ENCODE measurements around the gene MEST. TPM values are rescaled to one million over a fixed set of nuclear protein-coding genes. Genes with fewer than 3 reads are reported as not detected.
A peak's percentile ranks its signal among the peaks of the same experiment; 100 is the strongest.

MEST gene
- polyA plus RNA-seq, 1 donor from 2014 or later, result 136 TPM

DNA sequence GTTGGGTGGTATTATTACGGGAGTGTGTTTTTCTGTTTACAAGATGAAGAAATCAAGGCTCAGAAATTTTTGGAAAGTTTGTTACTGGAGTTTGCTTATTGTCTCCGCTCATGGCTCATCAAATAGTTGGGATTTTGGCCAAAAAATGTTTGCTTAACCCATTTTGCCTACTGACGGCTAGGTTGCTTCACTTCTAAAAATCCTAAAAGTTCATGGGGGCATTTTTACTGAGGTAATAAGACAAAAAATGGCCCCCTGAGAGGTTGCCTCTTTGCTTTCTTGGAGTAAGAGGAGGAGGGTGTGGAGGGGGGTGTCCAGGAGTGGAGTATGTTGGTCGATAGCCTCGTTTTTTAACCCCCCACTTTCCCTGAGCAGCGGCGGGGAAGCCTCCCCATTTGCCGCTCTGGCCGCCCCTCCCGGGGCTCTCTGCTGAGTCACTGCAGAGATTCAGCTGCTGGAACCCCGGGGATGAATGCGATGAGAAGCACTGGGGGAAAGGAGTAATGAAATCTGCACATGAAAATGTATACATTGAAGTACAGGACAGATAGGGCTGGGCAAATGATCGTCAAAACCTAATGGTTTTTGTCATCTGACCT is 1.5 kb downstream of the MEST start:
- H3K9ac ChIP-seq (ENCODE audit: low read length), result peak overlapping the region; percentile 91
- no peaks in the 10 kb centered on the region for H3K9me2 ChIP-seq (ENCODE audit: insufficient read depth, low read length)
- peaks cover 41% of the 10 kb centered on the region for H4K20me1 ChIP-seq (ENCODE audit: insufficient read depth)
- H3K27me3 ChIP-seq (ENCODE audit: insufficient read depth, low read depth, low read length), result no peaks in the 10 kb centered on the region
- peaks cover under 1% of the 10 kb centered on the region for H3K36me3 ChIP-seq (ENCODE audit: insufficient read depth, low read length)
- H3K9me3 ChIP-seq (ENCODE audit: low read length), result no peaks in the 10 kb centered on the region
- H3F3A ChIP-seq (ENCODE audit: insufficient read depth, low read length, poor library complexity, severe bottlenecking), result no peaks in the 10 kb centered on the region
- TF ChIP-seq, protein P1, sequence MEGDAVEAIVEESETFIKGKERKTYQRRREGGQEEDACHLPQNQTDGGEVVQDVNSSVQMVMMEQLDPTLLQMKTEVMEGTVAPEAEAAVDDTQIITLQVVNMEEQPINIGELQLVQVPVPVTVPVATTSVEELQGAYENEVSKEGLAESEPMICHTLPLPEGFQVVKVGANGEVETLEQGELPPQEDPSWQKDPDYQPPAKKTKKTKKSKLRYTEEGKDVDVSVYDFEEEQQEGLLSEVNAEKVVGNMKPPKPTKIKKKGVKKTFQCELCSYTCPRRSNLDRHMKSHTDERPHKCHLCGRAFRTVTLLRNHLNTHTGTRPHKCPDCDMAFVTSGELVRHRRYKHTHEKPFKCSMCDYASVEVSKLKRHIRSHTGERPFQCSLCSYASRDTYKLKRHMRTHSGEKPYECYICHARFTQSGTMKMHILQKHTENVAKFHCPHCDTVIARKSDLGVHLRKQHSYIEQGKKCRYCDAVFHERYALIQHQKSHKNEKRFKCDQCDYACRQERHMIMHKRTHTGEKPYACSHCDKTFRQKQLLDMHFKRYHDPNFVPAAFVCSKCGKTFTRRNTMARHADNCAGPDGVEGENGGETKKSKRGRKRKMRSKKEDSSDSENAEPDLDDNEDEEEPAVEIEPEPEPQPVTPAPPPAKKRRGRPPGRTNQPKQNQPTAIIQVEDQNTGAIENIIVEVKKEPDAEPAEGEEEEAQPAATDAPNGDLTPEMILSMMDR (IDR thresholded peaks at IDR 0.05; ENCODE audit: poor library complexity, severe bottlenecking), result no peak
- TF ChIP-seq EP300 (conservative IDR thresholded peaks at IDR 0.05; ENCODE audit: poor library complexity, severe bottlenecking) (no peak), EZH2 (IDR thresholded peaks at IDR 0.05; ENCODE audit: borderline replicate concordance, insufficient read depth, low read length, poor library complexity, severe bottlenecking) (no peak), REST (IDR thresholded peaks at IDR 0.05; ENCODE audit: borderline replicate concordance) (no peak), POLR2AphosphoS5 (IDR thresholded peaks at IDR 0.05) (no peak), RAD21 (conservative IDR thresholded peaks at IDR 0.05) (no peak), SMC3 (conservative IDR thresholded peaks at IDR 0.05; ENCODE audit: poor library complexity) (no peak), TAF1 (IDR thresholded peaks at IDR 0.05; ENCODE audit: low read depth) (no peak), MXI1 (conservative IDR thresholded peaks at IDR 0.05; ENCODE audit: poor library complexity, severe bottlenecking) (no peak)
- H3K4me3 ChIP-seq (ENCODE audit: low read length), result peak overlapping the region; percentile 79
- no peak overlapping the region for H3K4me2 ChIP-seq (ENCODE audit: low read length)
- H2AFZ ChIP-seq (ENCODE audit: low read depth, low read length), result no peak overlapping the region
- H3K79me2 ChIP-seq (replicated peaks; ENCODE audit: insufficient read depth, low read length), result peaks cover 68% of the 10 kb centered on the region
- peak overlapping the region; percentile 90 for H3K27ac ChIP-seq (ENCODE audit: low read length)

- H3K27me3 ChIP-seq (ENCODE audit: insufficient read depth, low read depth, low read length), result no peaks in the 10 kb centered on the region
- peak overlapping the region; percentile 90 for H3K27ac ChIP-seq (ENCODE audit: low read length)
- H3K4me2 ChIP-seq (ENCODE audit: low read length), result peak overlapping the region; percentile 55
- peak overlapping the region; percentile 91 for H3K9ac ChIP-seq (ENCODE audit: low read length)
- H3K4me3 ChIP-seq (ENCODE audit: low read length), result peak overlapping the region; percentile 79
- H3F3A ChIP-seq (ENCODE audit: insufficient read depth, low read length, poor library complexity, severe bottlenecking), result no peaks in the 10 kb centered on the region
- no peaks in the 10 kb centered on the region for H3K9me2 ChIP-seq (ENCODE audit: insufficient read depth, low read length)
- TF ChIP-seq TAF1 (IDR thresholded peaks at IDR 0.05; ENCODE audit: low read depth) (no peak), EP300 (conservative IDR thresholded peaks at IDR 0.05; ENCODE audit: poor library complexity, severe bottlenecking) (no peak), SMC3 (conservative IDR thresholded peaks at IDR 0.05; ENCODE audit: poor library complexity) (no peak), POLR2AphosphoS5 (IDR thresholded peaks at IDR 0.05) (no peak)
- TF ChIP-seq, protein P1 (IDR thresholded peaks at IDR 0.05; ENCODE audit: poor library complexity, severe bottlenecking), result no peak
- H3K79me2 ChIP-seq (replicated peaks; ENCODE audit: insufficient read depth, low read length), result peaks cover 79% of the 10 kb centered on the region
- no peaks in the 10 kb centered on the region for H3K9me3 ChIP-seq (ENCODE audit: low read length)
- no peak overlapping the region for H2AFZ ChIP-seq (ENCODE audit: low read depth, low read length)
- H3K36me3 ChIP-seq (ENCODE audit: insufficient read depth, low read length), result peaks cover 5% of the 10 kb centered on the region
- peaks cover 41% of the 10 kb centered on the region for H4K20me1 ChIP-seq (ENCODE audit: insufficient read depth)
These were observed 2.6 kb downstream of the MEST start for GRCh38 chr7:130494431-130494858.
